GM12864 (cell line): ENCODE data around the gene ARPC3.

Experiments
- DNase-seq: peaks from one replicate; pipeline ENCODE4 v3.0.0-alpha.2; 2011; ENCODE audit warnings: low read depth
- H3K4me3 ChIP-seq: 2 replicates; pipeline ENCODE4 v1.5.1; 2011; ENCODE audit warnings: mild to moderate bottlenecking, low read depth, low read length, control low read depth
- CTCF ChIP-seq: IDR thresholded peaks from 2 replicates; pipeline ENCODE4 v1.5.1; 2011; ENCODE audit warnings: low read depth, mild to moderate bottlenecking, moderate library complexity, low read length, control low read depth, inconsistent platforms; ENCODE audit errors: missing control alignments

Gene ARPC3

GRCh38 chr12:110403976-110404682, 46.0 kb downstream of the ARPC3 start:
- no peak for TF ChIP-seq CTCF
- peak overlapping the region; percentile 94 for H3K4me3 ChIP-seq

GRCh38 chr12:110403146-110403975, 46.8 kb downstream of the ARPC3 start, which contains the start of gene ANAPC7:
Gene ANAPC7, minus strand, starts transcription at chr12:110403708. Its CDS starts 81 bp downstream, at chr12:110403627.
- peak; percentile 74 for DNase-seq
- H3K4me3 ChIP-seq, result peak within 1 kb of the TSS; percentile 94
- no peak for TF ChIP-seq CTCF

More at GRCh38 chr12:110403976-110404682, 46.0 kb downstream of the ARPC3 start:
- DNase-seq, result peak; percentile 47
